H1 (cell line): Measurements from ENCODE around the gene THG1L. TPM values are rescaled to one million over a fixed set of nuclear protein-coding genes. Genes with fewer than 3 reads are reported as not detected.

ENCODE experiments used
- BCL11A ChIP-seq, 2 experiments: IDR thresholded peaks; one replicate each; pipeline ENCODE4 v1.6.1; 2011; ENCODE audit warnings: low read depth in 2 of 2, low read length in 2 of 2, mild to moderate bottlenecking in 2 of 2
- BRCA1 ChIP-seq: IDR thresholded peaks from 2 replicates; pipeline ENCODE4 v1.6.1; 2012; ENCODE audit warnings: low read depth, low read length, improper control_type of control experiment
- CBX5 ChIP-seq: fragments of 300-800, 300-1000 bp; sonication (generic); IDR thresholded peaks from 2 replicates; pipeline ENCODE4 v1.7.1; 2016; ENCODE audit warnings: antibody characterized with exemption, low read length, low read depth
- CREB1 ChIP-seq: IDR thresholded peaks from 2 replicates; pipeline ENCODE4 v1.6.1; 2012; ENCODE audit warnings: inconsistent platforms
- E2F6 ChIP-seq: IDR thresholded peaks from 2 replicates; pipeline ENCODE4 v1.6.1; 2012; ENCODE audit warnings: inconsistent platforms
- EP300 ChIP-seq, 2 experiments: IDR thresholded peaks; 1 replicate in 1 of 2; 2 replicates in 1 of 2; pipeline ENCODE4 v1.6.1; 2011 to 2012; ENCODE audit warnings: low read depth in 2 of 2, low read length in 2 of 2, mild to moderate bottlenecking in 2 of 2, borderline replicate concordance in 1 of 2, inconsistent platforms in 1 of 2, moderate library complexity in 1 of 2
- GABPA ChIP-seq: IDR thresholded peaks from 2 replicates; pipeline ENCODE4 v1.6.1; 2011; ENCODE audit warnings: mild to moderate bottlenecking, low read length, moderate library complexity, borderline replicate concordance; ENCODE audit not compliant: insufficient read depth
- HDAC2 ChIP-seq, 2 experiments: fragments of 300-600 bp in 1 of 2; sonication (generic) in 1 of 2; IDR thresholded peaks; 2 replicates each; pipeline ENCODE4 v1.6.1; 2011 to 2012; ENCODE audit warnings: low read depth in 2 of 2, low read length in 2 of 2, mild to moderate bottlenecking in 2 of 2, moderate library complexity in 2 of 2, borderline replicate concordance in 1 of 2, inconsistent platforms in 1 of 2
- JUND ChIP-seq: IDR thresholded peaks from 2 replicates; pipeline ENCODE4 v1.6.1; 2011; ENCODE audit warnings: mild to moderate bottlenecking, improper control_type of control experiment, low read length
- KDM1A ChIP-seq: fragments of 200-600, 300-600 bp; sonication (generic); IDR thresholded peaks from 2 replicates; pipeline ENCODE4 v1.7.1; 2016; ENCODE audit warnings: mild to moderate bottlenecking, low read length, borderline replicate concordance
- KDM4A ChIP-seq: IDR thresholded peaks from one replicate; pipeline ENCODE4 v1.7.1; 2012; ENCODE audit warnings: low read depth, mild to moderate bottlenecking, moderate library complexity, low read length, inconsistent platforms; ENCODE audit not compliant: severe bottlenecking
- NRF1 ChIP-seq: IDR thresholded peaks from 2 replicates; pipeline ENCODE4 v1.6.1; 2011; ENCODE audit warnings: mild to moderate bottlenecking, low read depth, low read length, improper control_type of control experiment
- PHF8 ChIP-seq: fragments of 200-600 bp; sonication (generic); conservative IDR thresholded peaks from 2 replicates; pipeline ENCODE4 v1.7.1; 2012; ENCODE audit warnings: low read depth, mild to moderate bottlenecking, inconsistent platforms, low read length, moderate library complexity
- RNF2 ChIP-seq: fragments of 200-900, 300-1000 bp; sonication (generic); IDR thresholded peaks from 2 replicates; pipeline ENCODE4 v1.7.1; 2016; ENCODE audit warnings: borderline replicate concordance, low read depth, mild to moderate bottlenecking, antibody characterized with exemption, low read length; ENCODE audit not compliant: poor library complexity, severe bottlenecking; ENCODE audit errors: missing control alignments
- RXRA ChIP-seq: IDR thresholded peaks from 2 replicates; pipeline ENCODE4 v1.6.1; 2011; ENCODE audit warnings: low read depth, mild to moderate bottlenecking, low read length, moderate library complexity; ENCODE audit not compliant: insufficient read depth
- SAP30 ChIP-seq: fragments of 300-600 bp; sonication (generic); IDR thresholded peaks from 2 replicates; pipeline ENCODE4 v1.7.1; 2012; ENCODE audit warnings: low read length, moderate library complexity, mild to moderate bottlenecking, inconsistent platforms; ENCODE audit not compliant: insufficient read depth, insufficient replicate concordance
- SIRT6 ChIP-seq: IDR thresholded peaks from one replicate; pipeline ENCODE4 v1.7.1; 2012; ENCODE audit warnings: low read length, inconsistent platforms
- SP2 ChIP-seq: IDR thresholded peaks from 2 replicates; pipeline ENCODE4 v1.6.1; 2012; ENCODE audit warnings: mild to moderate bottlenecking, low read length, inconsistent platforms
- TAF1 ChIP-seq: IDR thresholded peaks from 2 replicates; pipeline ENCODE4 v1.6.1; 2011; ENCODE audit warnings: mild to moderate bottlenecking, low read depth, low read length
- TAF7 ChIP-seq: optimal IDR thresholded peaks from 2 replicates; pipeline ENCODE3; 2011; ENCODE audit warnings: low read depth, mild to moderate bottlenecking, inconsistent platforms, low read length, moderate library complexity, borderline replicate concordance
- TCF12 ChIP-seq: IDR thresholded peaks from 2 replicates; pipeline ENCODE4 v1.6.1; 2011; ENCODE audit warnings: low read depth, mild to moderate bottlenecking, low read length
- TEAD4 ChIP-seq: IDR thresholded peaks from 2 replicates; pipeline ENCODE4 v1.6.1; 2012; ENCODE audit warnings: low read depth, low read length, inconsistent platforms, mixed read lengths
- ZNF274 ChIP-seq: IDR thresholded peaks from 2 replicates; pipeline ENCODE4 v1.7.0; 2012; ENCODE audit warnings: low read length, borderline replicate concordance; ENCODE audit errors: extremely low read depth
- polyA plus RNA-seq, 7 experiments: library from polyadenylated mRNA; depleted of rRNA in 3 of 7; stranded (reverse) in 5 of 7; unstranded in 2 of 7; fragments of >200 nt in 5 of 7; fragments of 200-250 nt in 2 of 7; gene quantifications; 1 replicate in 5 of 7; 2 replicates in 1 of 7; 4 replicates in 1 of 7; pipeline versions ENCODE4 v1.2.1 to v1.2.3, GENCODE V29; 2011 to 2013; ENCODE audit warnings: missing spikeins in 2 of 7, mixed read lengths in 2 of 7
- total RNA-seq: library from RNA; stranded (reverse); fragmentation: NEBNext Ultra II Directional; extraction: Animal tissue kit (Norgen Biotek cat#: 25700); gene quantifications from 2 replicates; pipeline ENCODE4 v1.2.1, GENCODE V29; 2021

The THG1L gene
- total and polyA plus RNA-seq, 2 of the 8 experiments (the other 6 are each of a cell fraction or from before 2014, with no cell fraction given), result 8.1 to 12.4 TPM

- TF ChIP-seq TAF7 (no peak), CBX5 (no peak), TAF1 (peak; percentile 90), TEAD4 (peak; percentile 66; the same call in 1 of the 2 replicates), HDAC2 (IDR thresholded peaks at IDR 0.05; ENCODE audit: borderline replicate concordance in 1 of 2, low read depth in 2 of 2, low read length in 2 of 2) (no peak), JUND (no peak), BCL11A (IDR thresholded peaks at IDR 0.05; ENCODE audit: low read depth in 2 of 2, low read length in 2 of 2) (no peak), EP300 (IDR thresholded peaks at IDR 0.05; ENCODE audit: borderline replicate concordance in 1 of 2, low read depth in 2 of 2, low read length in 2 of 2) (no peak), RXRA (no peak), GABPA (peak; percentile 88), CREB1 (peak; percentile 73), KDM1A (no peak), KDM4A (peak; percentile 91), SIRT6 (no peak), PHF8 (peak; percentile 98), BRCA1 (no peak), RNF2 (no peak), E2F6 (peak; percentile 61), ZNF274 (no peak), SAP30 (peak; percentile 96), SP2 (peak; percentile 95), NRF1 (no peak), TCF12 (no peak)
These were observed at the start of gene THG1L (continued) for GRCh38 chr5:157731272-157732129.
